Heart left ventricle (tissue), 16 donors: ENCODE measurements around the gene GNB2. TPM values are rescaled to one million over a fixed set of nuclear protein-coding genes. Genes with fewer than 3 reads are reported as not detected.

Source experiments
- ATAC-seq, 4 donors: fragments of 200-7000 bp; cut with Tn5 transposase; one replicate each; pipeline ENCODE4 v1.9.1; 2020 to 2022; ENCODE audit warnings: moderate library complexity in 4 of 4, mild to moderate bottlenecking in 3 of 4, moderate number of reproducible peaks in 1 of 4
- DNase-seq, 5 donors: peaks; one replicate each; pipeline ENCODE4 v3.0.0-alpha.2; 2020
- H3K27ac ChIP-seq, 12 donors: fragments of 200-600 bp; sonication (generic) in 4 of 12; one replicate each; pipeline versions ENCODE4 v1.5.0 to v1.8.0; 2016 to 2022; ENCODE audit warnings: mild to moderate bottlenecking in 2 of 12
- H3K27me3 ChIP-seq, 9 donors: fragments of 200-600 bp; sonication (generic) in 2 of 9; one replicate each; pipeline versions ENCODE4 v1.5.1 to v1.8.0; 2016 to 2022; ENCODE audit warnings: mild to moderate bottlenecking in 3 of 9
- H3K36me3 ChIP-seq, 9 donors: fragments of 200-600 bp; sonication (generic) in 2 of 9; one replicate each; pipeline versions ENCODE4 v1.5.0 to v1.8.0; 2018 to 2022; ENCODE audit warnings: mild to moderate bottlenecking in 2 of 9
- H3K4me1 ChIP-seq, 12 donors: fragments of 200-600 bp; sonication (generic) in 4 of 12; one replicate each; pipeline versions ENCODE4 v1.5.0 to v1.8.0; 2016 to 2022; ENCODE audit warnings: mild to moderate bottlenecking in 3 of 12
- H3K4me3 ChIP-seq, 12 donors: fragments of 200-600 bp; sonication (generic) in 4 of 12; one replicate each; pipeline versions ENCODE4 v1.5.0 to v1.8.0; 2017 to 2022; ENCODE audit warnings: mild to moderate bottlenecking in 9 of 12, moderate library complexity in 4 of 12
- H3K9me3 ChIP-seq, 12 donors: fragments of 200-600 bp; sonication (generic) in 4 of 12; one replicate each; pipeline versions ENCODE4 v1.5.0 to v1.8.0; 2016 to 2022; ENCODE audit warnings: mild to moderate bottlenecking in 1 of 12
- POLR2A ChIP-seq, 2 donors: fragments of 450-650 bp; IDR thresholded peaks; one replicate each; pipeline ENCODE4 v1.6.1; 2017; ENCODE audit warnings: antibody characterized with exemption in 2 of 2, mild to moderate bottlenecking in 2 of 2, moderate library complexity in 2 of 2
- WGBS, 4 donors: extraction: QIAGEN DNeasy Blood & Tissue Kit in 2 of 4; methylation state at CpG; one replicate each; pipeline versions ENCODE4 v1.1.5 to v1.1.7; 2013 to 2018; 5-methylcytosine and 5-hydroxymethylcytosine counted together
- intact Hi-C, 10 donors: fragments of 100-400 bp; cut with DNase I; formaldehyde crosslinking; loops; one replicate each; pipeline versions ENCODE4 v1.11.1 to v1.14.2; 2022
- polyA plus RNA-seq, 2 donors: library from polyadenylated mRNA; stranded (reverse); fragments of 200-250 nt; gene quantifications; one replicate each; pipeline ENCODE4 v1.2.3, GENCODE V29; 2013
- total RNA-seq, 9 donors: library from RNA; depleted of rRNA in 2 of 9; stranded (reverse); fragments of >200 nt in 2 of 9; fragmentation: NEBNext Ultra II Directional in 3 of 9; extraction: Animal tissue kit (Norgen Biotek cat#: 25700) in 3 of 9; gene quantifications; one replicate each; pipeline versions ENCODE4 v1.1.0 to v1.2.4, GENCODE V29; 2016 to 2023
- TF ChIP-seq, protein P1 (sequence below), 12 donors: fragments of 200-600 bp; sonication (generic) in 4 of 12; IDR thresholded peaks; one replicate each; pipeline versions ENCODE4 v1.5.0 to v1.8.0; 2018 to 2022; ENCODE audit warnings: antibody characterized with exemption in 12 of 12, mild to moderate bottlenecking in 5 of 12
- donor health status: ischemic (EF 13 %, LVEDD 7.1; RV severe dilation, severe dysfunction).
- donor health status: healthy with polysubstance abuse.
- donor health status: DM: no; HTN: yes; CAD: no.
- donor health status: DM: no; HTN: no; CAD: no.
- donor health status: ischemic (EF 25% LVEDD 6.9; RV normal size, moderate dysfunction).
- donor health status: ischemic (EF 25% LVEDD 5.7; RV mildly dilated, moderate dysfunction).
- donor health status: healthy.
- donor health status: DM: yes; HTN: yes; CAD: no.
- donor health status: ischemic (EF 35%, LVEDD 5.7; RV mildly dilated, moderate dysfunction).
- donor health status: nonischemic (EF 11% LVEDD 7.7; RV severe dilation, severe dysfunction).
- donor health status: DM: yes; HTN: yes; CAD: no.
- donor health status: PGD.
- donor health status: ischemic (EF 29% LVEDD 5.4; RV normal size, mild dysfunction).
- donor health status: nonischemic (EF 23%, LVEDD 6.1; RV moderate dilation, normal function).

The GNB2 gene
- total and polyA plus RNA-seq, 11 donors, result 48.0 to 199 (median 122) TPM

DNA sequence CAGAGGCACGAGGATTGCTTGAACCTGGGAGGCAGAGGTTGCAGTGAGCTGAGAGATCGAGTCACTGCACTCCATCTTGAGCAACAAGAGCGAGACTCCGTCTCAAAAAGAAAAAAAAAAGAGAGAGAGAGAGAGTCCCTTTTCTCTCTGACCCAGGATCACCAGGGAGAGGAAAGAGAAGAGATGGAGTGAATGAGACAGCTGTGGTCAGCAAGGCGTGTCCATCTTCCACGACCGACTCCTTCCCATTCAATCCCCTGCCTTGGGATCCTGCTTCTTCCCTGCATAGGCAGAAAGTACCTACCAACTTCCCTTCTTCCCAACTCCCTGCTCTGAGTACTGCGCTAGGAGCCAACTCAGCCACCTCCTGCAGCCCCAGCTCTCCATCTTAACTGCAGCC lies 54.7 kb downstream of the GNB2 start:
- no peaks in the 10 kb centered on the region for H3K36me3 ChIP-seq
- intact Hi-C loops, result loop anchor here in 4 of 10 donors (2.0 to 10.0 kb wide), 5 partner anchors 15 to 263 kb away; partner anchors contain the start of gene SPACDR (in 1 of the 4)
- TF ChIP-seq, protein P1, sequence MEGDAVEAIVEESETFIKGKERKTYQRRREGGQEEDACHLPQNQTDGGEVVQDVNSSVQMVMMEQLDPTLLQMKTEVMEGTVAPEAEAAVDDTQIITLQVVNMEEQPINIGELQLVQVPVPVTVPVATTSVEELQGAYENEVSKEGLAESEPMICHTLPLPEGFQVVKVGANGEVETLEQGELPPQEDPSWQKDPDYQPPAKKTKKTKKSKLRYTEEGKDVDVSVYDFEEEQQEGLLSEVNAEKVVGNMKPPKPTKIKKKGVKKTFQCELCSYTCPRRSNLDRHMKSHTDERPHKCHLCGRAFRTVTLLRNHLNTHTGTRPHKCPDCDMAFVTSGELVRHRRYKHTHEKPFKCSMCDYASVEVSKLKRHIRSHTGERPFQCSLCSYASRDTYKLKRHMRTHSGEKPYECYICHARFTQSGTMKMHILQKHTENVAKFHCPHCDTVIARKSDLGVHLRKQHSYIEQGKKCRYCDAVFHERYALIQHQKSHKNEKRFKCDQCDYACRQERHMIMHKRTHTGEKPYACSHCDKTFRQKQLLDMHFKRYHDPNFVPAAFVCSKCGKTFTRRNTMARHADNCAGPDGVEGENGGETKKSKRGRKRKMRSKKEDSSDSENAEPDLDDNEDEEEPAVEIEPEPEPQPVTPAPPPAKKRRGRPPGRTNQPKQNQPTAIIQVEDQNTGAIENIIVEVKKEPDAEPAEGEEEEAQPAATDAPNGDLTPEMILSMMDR (IDR thresholded peaks at IDR 0.05), result no peak
- no peak for TF ChIP-seq POLR2A (IDR thresholded peaks at IDR 0.05)
- ATAC-seq, result no peak
- DNase-seq, result no peak
- H3K4me1 ChIP-seq, result peaks cover 0 to 3% (median 0%) of the 10 kb centered on the region in 12 donors
- H3K27me3 ChIP-seq, result peaks cover 0 to 37% (median 9%) of the 10 kb centered on the region in 9 donors
- H3K27ac ChIP-seq, result no peak overlapping the region
- H3K4me3 ChIP-seq, result no peak overlapping the region
- H3K9me3 ChIP-seq, result no peaks in the 10 kb centered on the region
- WGBS, 4 donors, result 68 to 78% (median 76%) methylated on average over 8 of the region's 8 CpGs

Other genes starting within 250 kb of the GNB2 start
- 1 to 10 TPM; 2.8 to 6.2 (median 3.7) TPM for gene ZCWPW1, start 245.0 kb upstream of the GNB2 start, total RNA-seq
- 1 to 10 TPM; 5.1 to 6.4 TPM for gene ZCWPW1, start 245.0 kb upstream of the GNB2 start, polyA plus RNA-seq
- 10 to 100 TPM; 15.8 to 30.3 (median 21.5) TPM for gene MEPCE, start 243.9 kb upstream of the GNB2 start, total RNA-seq
- 10 to 100 TPM; 14.6 to 24.5 TPM for gene MEPCE, start 243.9 kb upstream of the GNB2 start, polyA plus RNA-seq
- 10 to 100 TPM in 8 of 9 donors, 1 to 10 TPM in 1; 9.6 to 26.8 (median 12.4) TPM for gene PPP1R35, start 237.2 kb upstream of the GNB2 start, total RNA-seq
- 10 to 100 TPM; 17.7 to 28.4 TPM for gene PPP1R35, start 237.2 kb upstream of the GNB2 start, polyA plus RNA-seq
- under 1 TPM in 5 of 9 donors, not detected in 4; 0.27 to 0.77 (median 0.39) TPM for gene SPACDR, start 209.5 kb upstream of the GNB2 start, total RNA-seq
- under 1 TPM; 0.61 to 0.78 TPM for gene SPACDR, start 209.5 kb upstream of the GNB2 start, polyA plus RNA-seq
- 10 to 100 TPM; 41.8 to 55.5 (median 49.0) TPM for gene TSC22D4, start 194.5 kb upstream of the GNB2 start, total RNA-seq
- 10 to 100 TPM; 42.2 to 47.0 TPM for gene TSC22D4, start 194.5 kb upstream of the GNB2 start, polyA plus RNA-seq
- gene NYAP1, start 189.8 kb upstream of the GNB2 start, total RNA-seq, result 1 to 10 TPM in 1 of 9 donors, under 1 TPM in 5, not detected in 3; 0.16 to 1.1 (median 0.35) TPM
- under 1 TPM; 0.42 to 0.50 TPM for gene NYAP1, start 189.8 kb upstream of the GNB2 start, polyA plus RNA-seq
- gene AGFG2, start 134.5 kb upstream of the GNB2 start, total RNA-seq, result 10 to 100 TPM; 24.1 to 36.9 (median 32.8) TPM
- 10 to 100 TPM; 12.5 to 30.8 TPM for gene AGFG2, start 134.5 kb upstream of the GNB2 start, polyA plus RNA-seq
- gene SAP25, start 99.8 kb upstream of the GNB2 start, total RNA-seq, result 1 to 10 TPM in 2 of 9 donors, under 1 TPM in 3, not detected in 4; 0.35 to 2.3 (median 0.72) TPM
- under 1 TPM; 0.30 to 0.65 TPM for gene SAP25, start 99.8 kb upstream of the GNB2 start, polyA plus RNA-seq
- 10 to 100 TPM; 18.5 to 46.6 (median 29.2) TPM for gene LRCH4, start 87.6 kb upstream of the GNB2 start, total RNA-seq
- gene LRCH4, start 87.6 kb upstream of the GNB2 start, polyA plus RNA-seq, result 10 to 100 TPM; 34.1 to 42.0 TPM
- under 1 TPM in 6 of 9 donors, not detected in 3; 0.11 to 0.75 (median 0.48) TPM for gene FBXO24, start 87.4 kb upstream of the GNB2 start, total RNA-seq
- under 1 TPM in 1 of 2 donors, not detected in 1; 0.14 TPM for gene FBXO24, start 87.4 kb upstream of the GNB2 start, polyA plus RNA-seq
- gene PCOLCE, start 71.4 kb upstream of the GNB2 start, total RNA-seq, result 10 to 100 TPM; 15.7 to 68.1 (median 28.3) TPM
- 10 to 100 TPM; 33.5 to 35.4 TPM for gene PCOLCE, start 71.4 kb upstream of the GNB2 start, polyA plus RNA-seq
- 10 to 100 TPM in 5 of 9 donors, 1 to 10 TPM in 4; 6.7 to 13.8 (median 10.4) TPM for gene MOSPD3, start 61.2 kb upstream of the GNB2 start, total RNA-seq
- 10 to 100 TPM; 10.4 to 12.3 TPM for gene MOSPD3, start 61.2 kb upstream of the GNB2 start, polyA plus RNA-seq
- gene TFR2, start 32.2 kb upstream of the GNB2 start, total RNA-seq, result under 1 TPM in 4 of 9 donors, not detected in 5; 0.15 to 0.59 (median 0.45) TPM
- gene TFR2, start 32.2 kb upstream of the GNB2 start, polyA plus RNA-seq, result under 1 TPM; 0.08 to 0.37 TPM
- gene ACTL6B, start 17.3 kb upstream of the GNB2 start, total RNA-seq, result not detected
- not detected for gene ACTL6B, start 17.3 kb upstream of the GNB2 start, polyA plus RNA-seq
- 10 to 100 TPM; 14.1 to 31.7 (median 23.2) TPM for gene GIGYF1, start 20.5 kb downstream of the GNB2 start, total RNA-seq
- 10 to 100 TPM; 12.9 to 23.8 TPM for gene GIGYF1, start 20.5 kb downstream of the GNB2 start, polyA plus RNA-seq
- 10 to 100 TPM; 24.1 to 41.3 (median 28.9) TPM for gene POP7, start 32.4 kb downstream of the GNB2 start, total RNA-seq
- gene POP7, start 32.4 kb downstream of the GNB2 start, polyA plus RNA-seq, result 10 to 100 TPM; 42.1 to 62.4 TPM
- not detected for gene EPO, start 46.7 kb downstream of the GNB2 start, total RNA-seq
- gene EPO, start 46.7 kb downstream of the GNB2 start, polyA plus RNA-seq, result not detected
- gene ZAN, start 59.9 kb downstream of the GNB2 start, total RNA-seq, result not detected
- not detected for gene ZAN, start 59.9 kb downstream of the GNB2 start, polyA plus RNA-seq
- 10 to 100 TPM; 18.0 to 76.2 (median 21.4) TPM for gene EPHB4, start 153.8 kb downstream of the GNB2 start, total RNA-seq
- gene EPHB4, start 153.8 kb downstream of the GNB2 start, polyA plus RNA-seq, result 10 to 100 TPM; 10.7 to 35.2 TPM
- 10 to 100 TPM in 1 of 9 donors, 1 to 10 TPM in 8; 4.6 to 23.6 (median 7.0) TPM for gene SLC12A9, start 179.0 kb downstream of the GNB2 start, total RNA-seq
- gene SLC12A9, start 179.0 kb downstream of the GNB2 start, polyA plus RNA-seq, result 10 to 100 TPM in 1 of 2 donors, 1 to 10 TPM in 1; 6.4 to 10.5 TPM
- 10 to 100 TPM in 8 of 9 donors, 1 to 10 TPM in 1; 9.2 to 37.3 (median 17.1) TPM for gene TRIP6, start 193.6 kb downstream of the GNB2 start, total RNA-seq
- 10 to 100 TPM; 10.6 to 23.1 TPM for gene TRIP6, start 193.6 kb downstream of the GNB2 start, polyA plus RNA-seq
- gene SRRT, start 201.4 kb downstream of the GNB2 start, total RNA-seq, result 10 to 100 TPM; 31.0 to 62.2 (median 49.5) TPM
- gene SRRT, start 201.4 kb downstream of the GNB2 start, polyA plus RNA-seq, result 10 to 100 TPM; 38.0 to 49.7 TPM
- gene UFSP1, start 216.0 kb downstream of the GNB2 start, total RNA-seq, result 1 to 10 TPM; 1.0 to 3.4 (median 1.6) TPM
- gene UFSP1, start 216.0 kb downstream of the GNB2 start, polyA plus RNA-seq, result 1 to 10 TPM; 3.4 TPM
- 1 to 10 TPM in 4 of 9 donors, under 1 TPM in 5; 0.44 to 2.1 (median 0.78) TPM for gene ACHE, start 222.1 kb downstream of the GNB2 start, total RNA-seq
- gene ACHE, start 222.1 kb downstream of the GNB2 start, polyA plus RNA-seq, result under 1 TPM; 0.58 to 0.69 TPM